Measurements from ENCODE around the gene LONRF2. TPM values are rescaled to one million over a fixed set of nuclear protein-coding genes. Genes with fewer than 3 reads are reported as not detected.

The LONRF2 gene
- total RNA-seq, 1 experiment from 2014 or later = 1.6 TPM

- peaks cover 0 to 5% of the 10 kb centered on the region in 2 experiments; a peak in 1 of 4 replicates for H3K9me3 ChIP-seq (ENCODE audit: control insufficient read depth in 1 of 2, insufficient read depth in 1 of 2, low read depth in 1 of 2, low read length in 2 of 2)
- no peaks in the 10 kb centered on the region for H4K20me1 ChIP-seq (ENCODE audit: insufficient read depth)
- no peak overlapping the region for H3K9ac ChIP-seq (ENCODE audit: low read length)
- no peaks in the 10 kb centered on the region for H3K4me1 ChIP-seq (ENCODE audit: control insufficient read depth in 1 of 2, insufficient read depth in 2 of 2, low read length in 2 of 2)
- H3K27me3 ChIP-seq (ENCODE audit: insufficient read depth, low read length) = no peaks in the 10 kb centered on the region
- ChIA-PET RAD21 (ENCODE audit: low non-redundant PET in 1 of 2, low total read pairs in 2 of 2, uncharacterized antibody in 2 of 2, unreplicated experiment in 2 of 2) (no interaction called here), CTCF (no interaction called here), POLR2A (no interaction called here)
- intact Hi-C loops (cut with micrococcal nuclease) = no loop called here
- no peak for ATAC-seq
- no peak for DNase-seq (ENCODE audit: low read depth, low spot score)
- no TSS peak for BruUV-seq (replicated peaks)
- no peak overlapping the region for H3K4me2 ChIP-seq (ENCODE audit: low read length)
- no peaks in the 10 kb centered on the region for H3K36me3 ChIP-seq (ENCODE audit: control insufficient read depth in 1 of 2, insufficient read depth in 2 of 2, low read length in 2 of 2)
- no peak overlapping the region for H3K4me3 ChIP-seq (replicated peaks in 1 of 2; ENCODE audit: low read depth in 1 of 2, low read length in 2 of 2)
- TF ChIP-seq MAX (IDR thresholded peaks at IDR 0.05) = no peak
- no peaks in the 10 kb centered on the region for H3K79me2 ChIP-seq (ENCODE audit: insufficient read depth, low read length)
- H3K27ac ChIP-seq (ENCODE audit: low read depth, low read length) = no peak overlapping the region
- H3K9me2 ChIP-seq (ENCODE audit: insufficient read depth) = no peaks in the 10 kb centered on the region
- H2AFZ ChIP-seq (ENCODE audit: low read depth, low read length, poor library complexity, severe bottlenecking) = no peak overlapping the region
Measured at GRCh38 chr2:100272841-100273329, 49.4 kb downstream of the LONRF2 start.

GRCh38 chr2:100271210-100271609 lies 51.1 kb downstream of the LONRF2 start:
- POLR2A ChIA-PET = no interaction called here
- peaks cover 0 to 5% of the 10 kb centered on the region in 2 experiments; a peak in 1 of 4 replicates for H3K9me3 ChIP-seq (ENCODE audit: control insufficient read depth in 1 of 2, insufficient read depth in 1 of 2, low read depth in 1 of 2, low read length in 2 of 2)

More at GRCh38 chr2:100271210-100271609, 51.1 kb downstream of the LONRF2 start:
- Histone ChIP-seq H3K27me3 (ENCODE audit: insufficient read depth, low read length) (no peaks in the 10 kb centered on the region), H2AFZ (ENCODE audit: low read depth, low read length, poor library complexity, severe bottlenecking) (no peak overlapping the region), H3K79me2 (ENCODE audit: insufficient read depth, low read length) (no peaks in the 10 kb centered on the region), H3K4me2 (ENCODE audit: low read length) (no peak overlapping the region), H3K4me1 (ENCODE audit: control insufficient read depth in 1 of 2, insufficient read depth in 2 of 2, low read length in 2 of 2) (no peaks in the 10 kb centered on the region), H3K9me2 (ENCODE audit: insufficient read depth) (no peaks in the 10 kb centered on the region), H3K36me3 (ENCODE audit: control insufficient read depth in 1 of 2, insufficient read depth in 2 of 2, low read length in 2 of 2) (no peaks in the 10 kb centered on the region), H3K27ac (ENCODE audit: low read depth, low read length) (no peak overlapping the region), H3K9ac (ENCODE audit: low read length) (no peak overlapping the region), H3K4me3 (replicated peaks in 1 of 2; ENCODE audit: low read depth in 1 of 2, low read length in 2 of 2) (no peak overlapping the region), H4K20me1 (ENCODE audit: insufficient read depth) (no peaks in the 10 kb centered on the region)
- intact Hi-C loops (cut with micrococcal nuclease) = no loop called here
- ChIA-PET RAD21 (ENCODE audit: low non-redundant PET in 1 of 2, low total read pairs in 2 of 2, uncharacterized antibody in 2 of 2, unreplicated experiment in 2 of 2) (no interaction called here), CTCF (no interaction called here)
- no peak for DNase-seq (ENCODE audit: low read depth, low spot score)
- no TSS peak for BruUV-seq (replicated peaks)
- no peak for ATAC-seq
- TF ChIP-seq EGR1 (IDR thresholded peaks at IDR 0.05; ENCODE audit: low read depth) (no peak), CEBPB (IDR thresholded peaks at IDR 0.05; ENCODE audit: low read depth) (no peak), EZH2 (IDR thresholded peaks at IDR 0.05) (no peak), ZNF274 (IDR thresholded peaks at IDR 0.05; ENCODE audit: low read depth, low read length) (no peak), REST (IDR thresholded peaks at IDR 0.05; ENCODE audit: low read depth) (no peak), TCF7L2 (IDR thresholded peaks at IDR 0.05; ENCODE audit: borderline replicate concordance, extremely low read depth, insufficient read depth, insufficient read length) (no peak), ZFX (IDR thresholded peaks at IDR 0.05) (no peak), FOSL1 (IDR thresholded peaks at IDR 0.05; ENCODE audit: low read depth) (no peak), JUND (IDR thresholded peaks at IDR 0.05) (no peak), RAD21 (IDR thresholded peaks at IDR 0.05; ENCODE audit: low read depth) (no peak), EZH2phosphoT487 (IDR thresholded peaks at IDR 0.05; ENCODE audit: borderline replicate concordance) (no peak), MAX (IDR thresholded peaks at IDR 0.05) (no peak)

Data from HCT116 (cell line).